ENCODE results near the gene SIRT4. TPM values are rescaled to one million over a fixed set of nuclear protein-coding genes. Genes with fewer than 3 reads are reported as not detected.

Gene SIRT4
- total and polyA plus RNA-seq, 10 of the 15 experiments (the other 5 are each of a cell fraction or from before 2014, with no cell fraction given): 0.19 to 0.98 (median 0.44) TPM

DNA sequence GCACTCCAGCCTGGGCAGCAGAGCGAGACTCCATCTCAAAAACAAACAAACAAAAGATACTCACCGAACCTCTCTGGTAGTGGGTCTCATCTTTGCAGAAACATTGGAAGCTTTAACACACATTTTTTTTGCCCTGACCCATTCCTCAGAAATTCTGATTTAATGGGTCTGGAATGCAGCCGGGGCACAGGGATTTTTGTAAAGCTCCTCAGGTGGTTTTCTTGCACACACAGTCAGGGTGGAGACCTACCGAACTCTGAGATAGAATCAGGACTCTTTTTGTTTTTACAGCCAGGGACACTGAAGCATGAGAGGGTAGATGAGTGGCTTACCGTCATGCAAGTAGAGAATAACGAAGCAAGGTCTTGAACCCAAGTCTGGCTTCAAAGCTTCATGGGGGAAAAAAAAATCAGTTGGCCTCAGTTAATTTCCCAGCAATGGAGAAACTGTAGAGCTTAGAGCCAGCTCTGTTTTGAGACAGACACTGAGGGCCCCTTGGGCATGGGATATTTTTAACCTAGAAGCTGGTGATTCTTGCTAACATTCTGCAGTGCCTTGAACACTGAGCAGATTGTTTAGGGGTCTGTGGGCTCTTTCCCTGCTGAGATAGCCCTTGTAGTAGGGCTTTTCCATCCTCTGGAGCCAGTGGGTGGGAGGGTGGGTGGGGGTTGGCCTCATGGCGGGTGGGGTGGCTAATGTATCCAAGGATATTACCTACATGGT lies 15.2 kb upstream of the SIRT4 start (continued):
- TF ChIP-seq, protein P1, sequence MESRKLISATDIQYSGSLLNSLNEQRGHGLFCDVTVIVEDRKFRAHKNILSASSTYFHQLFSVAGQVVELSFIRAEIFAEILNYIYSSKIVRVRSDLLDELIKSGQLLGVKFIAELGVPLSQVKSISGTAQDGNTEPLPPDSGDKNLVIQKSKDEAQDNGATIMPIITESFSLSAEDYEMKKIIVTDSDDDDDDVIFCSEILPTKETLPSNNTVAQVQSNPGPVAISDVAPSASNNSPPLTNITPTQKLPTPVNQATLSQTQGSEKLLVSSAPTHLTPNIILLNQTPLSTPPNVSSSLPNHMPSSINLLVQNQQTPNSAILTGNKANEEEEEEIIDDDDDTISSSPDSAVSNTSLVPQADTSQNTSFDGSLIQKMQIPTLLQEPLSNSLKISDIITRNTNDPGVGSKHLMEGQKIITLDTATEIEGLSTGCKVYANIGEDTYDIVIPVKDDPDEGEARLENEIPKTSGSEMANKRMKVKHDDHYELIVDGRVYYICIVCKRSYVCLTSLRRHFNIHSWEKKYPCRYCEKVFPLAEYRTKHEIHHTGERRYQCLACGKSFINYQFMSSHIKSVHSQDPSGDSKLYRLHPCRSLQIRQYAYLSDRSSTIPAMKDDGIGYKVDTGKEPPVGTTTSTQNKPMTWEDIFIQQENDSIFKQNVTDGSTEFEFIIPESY (IDR thresholded peaks at IDR 0.05): no peak
- TF ChIP-seq MEF2A (IDR thresholded peaks at IDR 0.05; ENCODE audit: insufficient read depth, low read depth, low read length): no peak
- no peak for TF ChIP-seq BHLHE40 (IDR thresholded peaks at IDR 0.05; ENCODE audit: borderline replicate concordance in 1 of 2, low read depth in 2 of 2, low read length in 1 of 2)
- TF ChIP-seq ESRRA (IDR thresholded peaks at IDR 0.05; ENCODE audit: low read length): no peak
- no peak for TF ChIP-seq RFX5 (IDR thresholded peaks at IDR 0.05; ENCODE audit: low read depth, low read length)
- TF ChIP-seq ZNF24 (IDR thresholded peaks at IDR 0.05): no peak
- no peak for TF ChIP-seq YBX1 (IDR thresholded peaks at IDR 0.05)
- no peak for TF ChIP-seq ZNF217 (IDR thresholded peaks at IDR 0.05)
- TF ChIP-seq POU2F2 (IDR thresholded peaks at IDR 0.05; ENCODE audit: borderline replicate concordance, low read depth, low read length): no peak
- no peak for TF ChIP-seq NFIC (IDR thresholded peaks at IDR 0.05; ENCODE audit: low read depth, low read length)

DNA sequence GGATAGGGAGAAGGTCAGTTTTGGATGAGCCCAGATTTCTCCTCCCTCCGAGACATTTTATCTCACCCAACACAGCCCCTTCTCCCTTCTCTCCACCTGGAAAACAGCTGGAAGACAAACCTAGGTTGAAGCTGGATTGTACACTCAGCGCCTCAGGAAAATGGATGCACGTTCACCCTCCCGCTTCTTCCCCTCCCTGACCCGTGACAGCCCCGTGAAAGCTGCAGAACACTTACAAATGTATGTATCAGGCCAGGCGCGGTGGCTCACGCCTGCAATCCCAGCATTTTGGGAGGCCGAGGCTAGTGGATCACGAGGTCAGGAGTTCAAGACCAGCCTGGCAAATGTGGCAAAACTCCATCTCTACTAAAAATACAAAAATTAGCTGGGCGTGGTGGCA lies 14.6 kb upstream of the SIRT4 start:
- SMC1A ChIA-PET (ENCODE audit: uncharacterized antibody, unreplicated experiment): interaction anchor here (1.7 kb wide), 1 partner anchor 60 kb away, joined by 5 read pairs; no protein-coding TSS in a partner anchor
- Histone ChIP-seq H3K4me2 (ENCODE audit: control insufficient read depth, insufficient read depth) (no peak overlapping the region), H4K20me1 (ENCODE audit: control insufficient read depth, insufficient read depth) (no peaks in the 10 kb centered on the region), H3K27me3 (replicated peaks in 1 of 2; ENCODE audit: control insufficient read depth in 2 of 2, insufficient read depth in 2 of 2, low read length in 1 of 2) (no peaks in the 10 kb centered on the region), H3K4me3 (no peak overlapping the region), H3K9me3 (replicated peaks; ENCODE audit: control insufficient read depth, insufficient read depth, low read length) (no peaks in the 10 kb centered on the region), H3K36me3 (ENCODE audit: control insufficient read depth in 2 of 2, insufficient read depth in 2 of 2, low read length in 1 of 2) (no peaks in the 10 kb centered on the region), H3K4me1 (ENCODE audit: control insufficient read depth, insufficient read depth, low read length) (peaks cover 9% of the 10 kb centered on the region), H2AFZ (ENCODE audit: control insufficient read depth, low read depth, low read length) (no peak overlapping the region), H3K27ac (ENCODE audit: control insufficient read depth, insufficient read depth) (no peak overlapping the region), H3K79me2 (ENCODE audit: control insufficient read depth, insufficient read depth, low read length) (no peaks in the 10 kb centered on the region), H3K9ac (ENCODE audit: control insufficient read depth, insufficient read depth, low read length) (no peak overlapping the region)
- POLR2A ChIA-PET: interaction anchor here (0.5 kb wide), 1 partner anchor 12 kb away, joined by 3 read pairs; no protein-coding TSS in a partner anchor
- intact Hi-C loops (cut with micrococcal nuclease; ENCODE audit: unreplicated experiment) (no loop called here), in situ Hi-C loops (cut with MboI) (no loop called here)
- BruUV-seq (replicated peaks): no TSS peak
- FAIRE-seq (no peak), DNase-seq (ENCODE audit: low read depth, low spot score) (no peak), ATAC-seq (no peak)
- CTCF ChIA-PET: interaction anchor here (2.0 to 2.2 kb wide), 2 partner anchors 15 to 60 kb away, joined by 6 to 11 read pairs; partner anchors contain the start of gene SIRT4
- WGBS (ENCODE audit: insufficient coverage, insufficient replicate concordance, low lambda C conversion rate, missing lambda C conversion rate): 65% methylated on average over 12 of the region's 12 CpGs
- RAD21 ChIA-PET (ENCODE audit: unreplicated experiment): interaction anchor here (0.6 to 1.4 kb wide), 3 partner anchors 13 to 65 kb away, joined by 3 to 4 read pairs (median 4); no protein-coding TSS in a partner anchor
- TF ChIP-seq ETV6 (conservative IDR thresholded peaks at IDR 0.05 in 1 of 2, IDR thresholded peaks at IDR 0.05 in 1 of 2; ENCODE audit: borderline replicate concordance in 1 of 2, low read depth in 1 of 2) (no peak), SMAD5 (IDR thresholded peaks at IDR 0.05; ENCODE audit: low read depth) (no peak), TARDBP (IDR thresholded peaks at IDR 0.05; ENCODE audit: borderline replicate concordance) (no peak), EP300 (IDR thresholded peaks at IDR 0.05; ENCODE audit: borderline replicate concordance in 1 of 2, control insufficient read depth in 1 of 2, low read depth in 2 of 2, low read length in 2 of 2) (no peak), FOXM1 (IDR thresholded peaks at IDR 0.05; ENCODE audit: low read depth, low read length) (no peak), CREB1 (IDR thresholded peaks at IDR 0.05; ENCODE audit: low read depth) (no peak), MEF2B (IDR thresholded peaks at IDR 0.05; ENCODE audit: partially characterized antibody, poor library complexity, severe bottlenecking) (no peak)
- TF ChIP-seq, protein P2, sequence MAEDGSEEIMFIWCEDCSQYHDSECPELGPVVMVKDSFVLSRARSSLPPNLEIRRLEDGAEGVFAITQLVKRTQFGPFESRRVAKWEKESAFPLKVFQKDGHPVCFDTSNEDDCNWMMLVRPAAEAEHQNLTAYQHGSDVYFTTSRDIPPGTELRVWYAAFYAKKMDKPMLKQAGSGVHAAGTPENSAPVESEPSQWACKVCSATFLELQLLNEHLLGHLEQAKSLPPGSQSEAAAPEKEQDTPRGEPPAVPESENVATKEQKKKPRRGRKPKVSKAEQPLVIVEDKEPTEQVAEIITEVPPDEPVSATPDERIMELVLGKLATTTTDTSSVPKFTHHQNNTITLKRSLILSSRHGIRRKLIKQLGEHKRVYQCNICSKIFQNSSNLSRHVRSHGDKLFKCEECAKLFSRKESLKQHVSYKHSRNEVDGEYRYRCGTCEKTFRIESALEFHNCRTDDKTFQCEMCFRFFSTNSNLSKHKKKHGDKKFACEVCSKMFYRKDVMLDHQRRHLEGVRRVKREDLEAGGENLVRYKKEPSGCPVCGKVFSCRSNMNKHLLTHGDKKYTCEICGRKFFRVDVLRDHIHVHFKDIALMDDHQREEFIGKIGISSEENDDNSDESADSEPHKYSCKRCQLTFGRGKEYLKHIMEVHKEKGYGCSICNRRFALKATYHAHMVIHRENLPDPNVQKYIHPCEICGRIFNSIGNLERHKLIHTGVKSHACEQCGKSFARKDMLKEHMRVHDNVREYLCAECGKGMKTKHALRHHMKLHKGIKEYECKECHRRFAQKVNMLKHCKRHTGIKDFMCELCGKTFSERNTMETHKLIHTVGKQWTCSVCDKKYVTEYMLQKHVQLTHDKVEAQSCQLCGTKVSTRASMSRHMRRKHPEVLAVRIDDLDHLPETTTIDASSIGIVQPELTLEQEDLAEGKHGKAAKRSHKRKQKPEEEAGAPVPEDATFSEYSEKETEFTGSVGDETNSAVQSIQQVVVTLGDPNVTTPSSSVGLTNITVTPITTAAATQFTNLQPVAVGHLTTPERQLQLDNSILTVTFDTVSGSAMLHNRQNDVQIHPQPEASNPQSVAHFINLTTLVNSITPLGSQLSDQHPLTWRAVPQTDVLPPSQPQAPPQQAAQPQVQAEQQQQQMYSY (CRISPR knock-in tag; IDR thresholded peaks at IDR 0.05): no peak

All from GM12878 (cell line).